HEK293 (cell line): ENCODE data around the gene ARID3A.
A peak's percentile ranks its signal among the peaks of the same experiment; 100 is the strongest.

Experiments
- CTCF ChIA-PET: fragments of 350-600 bp; formaldehyde crosslinking; extraction: SDS; loops from one replicate; lab custom pipeline; 2021; ENCODE audit warnings: antibody characterized with exemption; lab: Yijun Ruan, JAX
- POLR2A ChIA-PET: fragments of 300-600 bp; formaldehyde crosslinking; extraction: SDS; loops from one replicate; lab custom pipeline; 2020; ENCODE audit warnings: antibody characterized with exemption, inconsistent platforms; lab: Yijun Ruan, JAX
- H3K27ac ChIP-seq: fragments of 200-500 bp; sonication (Bioruptor generic); 2 replicates; pipeline ENCODE4 v1.5.1; 2014; ENCODE audit warnings: low read depth, low read length, control low read depth, inconsistent platforms; ENCODE audit errors: extremely low read depth
- H3K36me3 ChIP-seq, 2 experiments: fragments of 200-500 bp in 1 of 2; sonication (Bioruptor generic) in 1 of 2; 1 replicate in 1 of 2; 2 replicates in 1 of 2; pipeline ENCODE4 v1.5.1; 2014 to 2017; ENCODE audit warnings: inconsistent platforms in 2 of 2, low read length in 2 of 2; ENCODE audit not compliant: control insufficient read depth in 2 of 2, insufficient read depth in 1 of 2
- H3K4me1 ChIP-seq: fragments of 200-500 bp; sonication (Bioruptor generic); 2 replicates; pipeline ENCODE4 v1.5.1; 2014; ENCODE audit warnings: mild to moderate bottlenecking, low read length, inconsistent platforms; ENCODE audit not compliant: control insufficient read depth, insufficient read depth
- H3K4me3 ChIP-seq: 2 replicates; pipeline ENCODE4 v1.5.1; 2011; ENCODE audit warnings: low read depth, mild to moderate bottlenecking, control low read depth, low read length, moderate library complexity
- H3K9me3 ChIP-seq: fragments of 200-500 bp; sonication (Bioruptor generic); 2 replicates; pipeline ENCODE4 v1.5.1; 2014; ENCODE audit warnings: low read depth, low read length, inconsistent platforms; ENCODE audit not compliant: control insufficient read depth, insufficient read depth
- BCL11A ChIP-seq: fragments of 450-650 bp; formaldehyde crosslinking; IDR thresholded peaks from 2 replicates; pipeline ENCODE4 v1.5.1; 2016; ENCODE audit warnings: low read depth, missing biosample characterization, missing genetic modification characterization
- GLI2 ChIP-seq: fragments of 450-650 bp; formaldehyde crosslinking; IDR thresholded peaks from 2 replicates; pipeline ENCODE4; 2017; ENCODE audit warnings: missing biosample characterization, missing genetic modification characterization, low read depth, borderline replicate concordance
- GLIS2 ChIP-seq: fragments of 450-650 bp; formaldehyde crosslinking; IDR thresholded peaks from 2 replicates; pipeline ENCODE4 v1.5.1; 2016; ENCODE audit warnings: missing biosample characterization, missing genetic modification characterization
- ZBTB1 ChIP-seq: fragments of 450-650 bp; formaldehyde crosslinking; IDR thresholded peaks from 2 replicates; pipeline ENCODE4 v1.5.1; 2016; ENCODE audit warnings: missing biosample characterization, missing genetic modification characterization
- ZBTB20 ChIP-seq: fragments of 450-650 bp; formaldehyde crosslinking; IDR thresholded peaks from 2 replicates; pipeline ENCODE4 v1.5.1; 2016; ENCODE audit warnings: missing biosample characterization, missing genetic modification characterization
- ZNF10 ChIP-seq: fragments of 450-650 bp; formaldehyde crosslinking; IDR thresholded peaks from 2 replicates; pipeline ENCODE4 v1.5.1; 2017; ENCODE audit warnings: missing biosample characterization, missing genetic modification characterization
- ZNF184 ChIP-seq: fragments of 450-650 bp; IDR thresholded peaks from 2 replicates; pipeline ENCODE4 v1.5.1; 2018; ENCODE audit warnings: missing biosample characterization, mild to moderate bottlenecking, missing genetic modification characterization
- ZNF19 ChIP-seq: fragments of 450-650 bp; formaldehyde crosslinking; IDR thresholded peaks from 2 replicates; pipeline ENCODE4; 2016; ENCODE audit warnings: missing biosample characterization, missing genetic modification characterization, low read depth
- ZNF23 ChIP-seq: fragments of 450-650 bp; formaldehyde crosslinking; IDR thresholded peaks from 2 replicates; pipeline ENCODE4 v1.5.1; 2016; ENCODE audit warnings: missing biosample characterization, missing genetic modification characterization, borderline replicate concordance
- ZNF335 ChIP-seq: fragments of 450-650 bp; formaldehyde crosslinking; conservative IDR thresholded peaks from 2 replicates; pipeline ENCODE4 v1.5.1; 2016; ENCODE audit warnings: missing biosample characterization, missing genetic modification characterization
- ZNF341 ChIP-seq: fragments of 450-650 bp; formaldehyde crosslinking; IDR thresholded peaks from 2 replicates; pipeline ENCODE4; 2016; ENCODE audit warnings: low read depth, missing biosample characterization, missing genetic modification characterization
- ZNF529 ChIP-seq: fragments of 450-650 bp; formaldehyde crosslinking; IDR thresholded peaks from 2 replicates; pipeline ENCODE4 v1.5.1; 2017; ENCODE audit warnings: missing genetic modification characterization, missing biosample characterization; ENCODE audit not compliant: insufficient replicate concordance
- ZNF561 ChIP-seq: fragments of 450-650 bp; IDR thresholded peaks from 2 replicates; pipeline ENCODE4 v1.5.1; 2018; ENCODE audit warnings: missing biosample characterization, missing genetic modification characterization, borderline replicate concordance
- ZNF629 ChIP-seq: fragments of 450-650 bp; formaldehyde crosslinking; IDR thresholded peaks from 2 replicates; pipeline ENCODE4 v1.5.1; 2017; ENCODE audit warnings: missing biosample characterization, missing genetic modification characterization
- ZSCAN23 ChIP-seq: fragments of 450-650 bp; formaldehyde crosslinking; IDR thresholded peaks from 2 replicates; pipeline ENCODE4 v1.5.1; 2016; ENCODE audit warnings: missing biosample characterization, missing genetic modification characterization
- TF ChIP-seq, protein P1 (sequence below): fragments of 450-650 bp; formaldehyde crosslinking; IDR thresholded peaks from 2 replicates; pipeline ENCODE4 v1.5.1; 2017; ENCODE audit warnings: missing biosample characterization, missing genetic modification characterization
- TF ChIP-seq, protein P2 (sequence below): sonication (generic); formaldehyde crosslinking; IDR thresholded peaks from 2 replicates; pipeline ENCODE4 v1.8.1; 2022; ENCODE audit warnings: mild to moderate bottlenecking, moderate library complexity, missing genetic modification reagents
- TF ChIP-seq, protein P3 (sequence below): fragments of 450-650 bp; formaldehyde crosslinking; IDR thresholded peaks from 2 replicates; pipeline ENCODE4 v1.5.1; 2016; ENCODE audit warnings: missing biosample characterization, missing genetic modification characterization
- TF ChIP-seq, protein P4 (sequence below): fragments of 450-650 bp; formaldehyde crosslinking; IDR thresholded peaks from 2 replicates; pipeline ENCODE4 v1.5.1; 2016; ENCODE audit warnings: missing biosample characterization, missing genetic modification characterization
- TF ChIP-seq, protein P5 (sequence below): fragments of 450-650 bp; formaldehyde crosslinking; IDR thresholded peaks from 2 replicates; pipeline ENCODE4 v1.5.1; 2017; ENCODE audit warnings: missing biosample characterization, missing genetic modification characterization
- TF ChIP-seq, protein P6 (sequence below): fragments of 450-650 bp; formaldehyde crosslinking; IDR thresholded peaks from 2 replicates; pipeline ENCODE4 v1.5.0; 2017; ENCODE audit warnings: missing biosample characterization, missing genetic modification characterization, borderline replicate concordance

ARID3A gene

DNA sequence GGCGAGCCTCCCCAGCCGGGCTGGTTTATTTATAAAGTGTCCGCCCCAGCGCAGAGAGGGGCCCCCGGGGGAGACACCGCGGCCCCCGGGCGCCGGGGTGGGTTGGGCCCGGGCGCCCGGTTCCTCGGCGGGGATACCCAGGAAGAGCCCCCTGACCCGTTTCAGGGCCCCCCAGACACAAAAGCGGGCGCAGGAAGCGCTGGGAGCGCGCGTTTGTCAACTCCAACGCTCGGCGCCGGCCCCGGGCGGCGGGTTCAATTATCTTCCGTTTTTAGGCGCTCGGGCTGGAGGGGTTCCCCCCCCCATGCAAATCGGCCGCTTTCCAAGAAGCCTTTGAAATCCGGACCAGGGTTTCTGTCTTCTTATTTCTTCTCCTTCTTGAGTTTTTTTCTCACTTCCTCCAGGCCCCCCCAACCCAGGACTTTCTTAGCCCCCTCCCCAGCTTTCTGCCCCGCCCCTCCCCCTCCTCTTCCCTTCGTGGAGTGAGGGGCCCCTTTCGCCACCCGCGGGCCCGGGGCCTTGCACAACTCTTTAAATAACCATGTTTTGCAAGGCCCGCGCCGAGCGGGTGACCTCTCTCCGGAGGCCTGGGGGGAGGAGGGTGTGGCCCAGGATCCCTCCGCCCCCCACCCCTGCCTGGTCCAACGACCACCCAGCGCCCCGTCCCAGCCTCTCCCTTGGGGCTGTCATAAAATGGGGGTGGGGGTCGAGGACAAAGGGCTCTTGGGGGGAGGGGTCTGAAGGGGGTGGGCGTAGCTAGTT is 935 bp downstream of the ARID3A start (continued):
- no peak for TF ChIP-seq BCL11A (tag by site-specific recombination)
- TF ChIP-seq, protein P1, sequence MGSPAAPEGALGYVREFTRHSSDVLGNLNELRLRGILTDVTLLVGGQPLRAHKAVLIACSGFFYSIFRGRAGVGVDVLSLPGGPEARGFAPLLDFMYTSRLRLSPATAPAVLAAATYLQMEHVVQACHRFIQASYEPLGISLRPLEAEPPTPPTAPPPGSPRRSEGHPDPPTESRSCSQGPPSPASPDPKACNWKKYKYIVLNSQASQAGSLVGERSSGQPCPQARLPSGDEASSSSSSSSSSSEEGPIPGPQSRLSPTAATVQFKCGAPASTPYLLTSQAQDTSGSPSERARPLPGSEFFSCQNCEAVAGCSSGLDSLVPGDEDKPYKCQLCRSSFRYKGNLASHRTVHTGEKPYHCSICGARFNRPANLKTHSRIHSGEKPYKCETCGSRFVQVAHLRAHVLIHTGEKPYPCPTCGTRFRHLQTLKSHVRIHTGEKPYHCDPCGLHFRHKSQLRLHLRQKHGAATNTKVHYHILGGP (tag by site-specific recombination), result no peak
- TF ChIP-seq ZNF341, result peak; percentile 60
- 0 out of 2 replicates have a peak, but pooled peaks have one; percentile 30 for TF ChIP-seq ZNF335 (tag by site-specific recombination)
- peak; percentile 51; the same call in 1 of the 2 replicates for TF ChIP-seq GLIS2 (tag by site-specific recombination)
- TF ChIP-seq ZBTB20 (tag by site-specific recombination), result peak; percentile 63; the same call in 1 of the 2 replicates
- no peak for TF ChIP-seq ZNF529 (tag by site-specific recombination)
- TF ChIP-seq, protein P2, sequence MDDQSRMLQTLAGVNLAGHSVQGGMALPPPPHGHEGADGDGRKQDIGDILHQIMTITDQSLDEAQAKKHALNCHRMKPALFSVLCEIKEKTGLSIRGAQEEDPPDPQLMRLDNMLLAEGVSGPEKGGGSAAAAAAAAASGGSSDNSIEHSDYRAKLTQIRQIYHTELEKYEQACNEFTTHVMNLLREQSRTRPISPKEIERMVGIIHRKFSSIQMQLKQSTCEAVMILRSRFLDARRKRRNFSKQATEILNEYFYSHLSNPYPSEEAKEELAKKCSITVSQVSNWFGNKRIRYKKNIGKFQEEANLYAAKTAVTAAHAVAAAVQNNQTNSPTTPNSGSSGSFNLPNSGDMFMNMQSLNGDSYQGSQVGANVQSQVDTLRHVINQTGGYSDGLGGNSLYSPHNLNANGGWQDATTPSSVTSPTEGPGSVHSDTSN (CRISPR knock-in tag), result no peak
- no peak for TF ChIP-seq ZNF10
- TF ChIP-seq ZBTB1 (tag by site-specific recombination), result no peak
- TF ChIP-seq ZNF561 (tag by site-specific recombination), result no peak
- TF ChIP-seq, all 188 proteins: peak for 10

DNA sequence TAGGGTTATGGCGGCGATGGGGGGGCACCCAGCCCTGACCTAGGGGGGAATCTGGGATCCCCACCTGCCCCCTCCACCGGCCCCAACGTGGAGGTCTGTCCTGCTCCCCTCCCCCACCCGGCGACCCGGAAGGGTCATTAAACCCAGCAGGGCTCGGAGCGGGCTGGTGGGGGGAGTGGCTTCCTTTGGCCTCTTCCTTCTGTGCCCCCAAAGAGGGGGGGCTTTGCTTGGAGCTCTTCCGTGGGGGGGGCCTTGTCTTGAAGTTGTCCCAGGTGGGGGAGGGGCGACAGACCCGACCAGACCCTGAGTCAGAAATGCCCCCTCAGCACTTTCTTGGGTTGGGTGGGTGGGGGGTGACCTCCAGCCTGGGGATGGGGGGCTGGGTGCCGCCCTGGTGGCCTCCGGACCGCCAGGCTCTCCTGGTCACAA is 1.5 kb downstream of the ARID3A start:
- TF ChIP-seq, protein P3, sequence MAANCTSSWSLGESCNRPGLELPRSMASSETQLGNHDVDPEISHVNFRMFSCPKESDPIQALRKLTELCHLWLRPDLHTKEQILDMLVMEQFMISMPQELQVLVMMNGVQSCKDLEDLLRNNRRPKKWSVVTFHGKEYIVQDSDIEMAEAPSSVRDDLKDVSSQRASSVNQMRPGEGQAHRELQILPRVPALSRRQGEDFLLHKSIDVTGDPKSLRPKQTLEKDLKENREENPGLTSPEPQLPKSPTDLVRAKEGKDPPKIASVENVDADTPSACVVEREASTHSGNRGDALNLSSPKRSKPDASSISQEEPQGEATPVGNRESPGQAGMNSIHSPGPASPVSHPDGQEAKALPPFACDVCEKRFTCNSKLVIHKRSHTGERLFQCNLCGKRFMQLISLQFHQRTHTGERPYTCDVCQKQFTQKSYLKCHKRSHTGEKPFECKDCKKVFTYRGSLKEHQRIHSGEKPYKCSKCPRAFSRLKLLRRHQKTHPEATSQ (tag by site-specific recombination), result no peak
- TF ChIP-seq ZSCAN23, result no peak
- TF ChIP-seq, protein P4, sequence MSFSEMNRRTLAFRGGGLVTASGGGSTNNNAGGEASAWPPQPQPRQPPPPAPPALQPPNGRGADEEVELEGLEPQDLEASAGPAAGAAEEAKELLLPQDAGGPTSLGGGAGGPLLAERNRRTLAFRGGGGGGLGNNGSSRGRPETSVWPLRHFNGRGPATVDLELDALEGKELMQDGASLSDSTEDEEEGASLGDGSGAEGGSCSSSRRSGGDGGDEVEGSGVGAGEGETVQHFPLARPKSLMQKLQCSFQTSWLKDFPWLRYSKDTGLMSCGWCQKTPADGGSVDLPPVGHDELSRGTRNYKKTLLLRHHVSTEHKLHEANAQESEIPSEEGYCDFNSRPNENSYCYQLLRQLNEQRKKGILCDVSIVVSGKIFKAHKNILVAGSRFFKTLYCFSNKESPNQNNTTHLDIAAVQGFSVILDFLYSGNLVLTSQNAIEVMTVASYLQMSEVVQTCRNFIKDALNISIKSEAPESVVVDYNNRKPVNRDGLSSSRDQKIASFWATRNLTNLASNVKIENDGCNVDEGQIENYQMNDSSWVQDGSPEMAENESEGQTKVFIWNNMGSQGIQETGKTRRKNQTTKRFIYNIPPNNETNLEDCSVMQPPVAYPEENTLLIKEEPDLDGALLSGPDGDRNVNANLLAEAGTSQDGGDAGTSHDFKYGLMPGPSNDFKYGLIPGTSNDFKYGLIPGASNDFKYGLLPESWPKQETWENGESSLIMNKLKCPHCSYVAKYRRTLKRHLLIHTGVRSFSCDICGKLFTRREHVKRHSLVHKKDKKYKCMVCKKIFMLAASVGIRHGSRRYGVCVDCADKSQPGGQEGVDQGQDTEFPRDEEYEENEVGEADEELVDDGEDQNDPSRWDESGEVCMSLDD (tag by site-specific recombination), result 0 out of 2 replicates have a peak, but pooled peaks have one; percentile 15
- no peak for TF ChIP-seq BCL11A (tag by site-specific recombination)
- no peak for TF ChIP-seq ZNF629
- TF ChIP-seq ZNF23 (tag by site-specific recombination), result no peak
- peak; percentile 55 for TF ChIP-seq ZNF341
- TF ChIP-seq, protein P5, sequence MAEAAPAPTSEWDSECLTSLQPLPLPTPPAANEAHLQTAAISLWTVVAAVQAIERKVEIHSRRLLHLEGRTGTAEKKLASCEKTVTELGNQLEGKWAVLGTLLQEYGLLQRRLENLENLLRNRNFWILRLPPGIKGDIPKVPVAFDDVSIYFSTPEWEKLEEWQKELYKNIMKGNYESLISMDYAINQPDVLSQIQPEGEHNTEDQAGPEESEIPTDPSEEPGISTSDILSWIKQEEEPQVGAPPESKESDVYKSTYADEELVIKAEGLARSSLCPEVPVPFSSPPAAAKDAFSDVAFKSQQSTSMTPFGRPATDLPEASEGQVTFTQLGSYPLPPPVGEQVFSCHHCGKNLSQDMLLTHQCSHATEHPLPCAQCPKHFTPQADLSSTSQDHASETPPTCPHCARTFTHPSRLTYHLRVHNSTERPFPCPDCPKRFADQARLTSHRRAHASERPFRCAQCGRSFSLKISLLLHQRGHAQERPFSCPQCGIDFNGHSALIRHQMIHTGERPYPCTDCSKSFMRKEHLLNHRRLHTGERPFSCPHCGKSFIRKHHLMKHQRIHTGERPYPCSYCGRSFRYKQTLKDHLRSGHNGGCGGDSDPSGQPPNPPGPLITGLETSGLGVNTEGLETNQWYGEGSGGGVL (tag by site-specific recombination), result 0 out of 2 replicates have a peak, but pooled peaks have one; percentile 15
- no peak for TF ChIP-seq ZNF184
- TF ChIP-seq ZNF19 (tag by site-specific recombination), result no peak
- no peak for TF ChIP-seq GLI2 (tag by site-specific recombination)
- TF ChIP-seq, protein P6, sequence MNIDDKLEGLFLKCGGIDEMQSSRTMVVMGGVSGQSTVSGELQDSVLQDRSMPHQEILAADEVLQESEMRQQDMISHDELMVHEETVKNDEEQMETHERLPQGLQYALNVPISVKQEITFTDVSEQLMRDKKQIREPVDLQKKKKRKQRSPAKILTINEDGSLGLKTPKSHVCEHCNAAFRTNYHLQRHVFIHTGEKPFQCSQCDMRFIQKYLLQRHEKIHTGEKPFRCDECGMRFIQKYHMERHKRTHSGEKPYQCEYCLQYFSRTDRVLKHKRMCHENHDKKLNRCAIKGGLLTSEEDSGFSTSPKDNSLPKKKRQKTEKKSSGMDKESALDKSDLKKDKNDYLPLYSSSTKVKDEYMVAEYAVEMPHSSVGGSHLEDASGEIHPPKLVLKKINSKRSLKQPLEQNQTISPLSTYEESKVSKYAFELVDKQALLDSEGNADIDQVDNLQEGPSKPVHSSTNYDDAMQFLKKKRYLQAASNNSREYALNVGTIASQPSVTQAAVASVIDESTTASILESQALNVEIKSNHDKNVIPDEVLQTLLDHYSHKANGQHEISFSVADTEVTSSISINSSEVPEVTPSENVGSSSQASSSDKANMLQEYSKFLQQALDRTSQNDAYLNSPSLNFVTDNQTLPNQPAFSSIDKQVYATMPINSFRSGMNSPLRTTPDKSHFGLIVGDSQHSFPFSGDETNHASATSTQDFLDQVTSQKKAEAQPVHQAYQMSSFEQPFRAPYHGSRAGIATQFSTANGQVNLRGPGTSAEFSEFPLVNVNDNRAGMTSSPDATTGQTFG (tag by site-specific recombination), result no peak
- Histone ChIP-seq H3K36me3 (peaks cover 0 to 27% of the 10 kb centered on the region in 2 experiments; a peak in 2 of 3 replicates), H3K4me1 (no peaks in the 10 kb centered on the region), H3K9me3 (no peaks in the 10 kb centered on the region), H3K27ac (0 out of 2 replicates have a peak overlapping the region, but pooled peaks have one; percentile 9), H3K4me3 (peak overlapping the region; percentile 83; the same call in 1 of the 2 replicates)
- CTCF ChIA-PET, result interaction anchor here (0.7 kb wide), 1 partner anchor 155 kb away, joined by 3 read pairs; no protein-coding TSS in a partner anchor
- POLR2A ChIA-PET, result no interaction called here
